ENCODE measurements around the gene NLRP13. TPM values are rescaled to one million over a fixed set of nuclear protein-coding genes. Genes with fewer than 3 reads are reported as not detected.

Gene NLRP13
- total and polyA plus RNA-seq, 10 of the 15 experiments (the other 5 are each of a cell fraction or from before 2014, with no cell fraction given): 0.37 TPM; not detected in 9

DNA sequence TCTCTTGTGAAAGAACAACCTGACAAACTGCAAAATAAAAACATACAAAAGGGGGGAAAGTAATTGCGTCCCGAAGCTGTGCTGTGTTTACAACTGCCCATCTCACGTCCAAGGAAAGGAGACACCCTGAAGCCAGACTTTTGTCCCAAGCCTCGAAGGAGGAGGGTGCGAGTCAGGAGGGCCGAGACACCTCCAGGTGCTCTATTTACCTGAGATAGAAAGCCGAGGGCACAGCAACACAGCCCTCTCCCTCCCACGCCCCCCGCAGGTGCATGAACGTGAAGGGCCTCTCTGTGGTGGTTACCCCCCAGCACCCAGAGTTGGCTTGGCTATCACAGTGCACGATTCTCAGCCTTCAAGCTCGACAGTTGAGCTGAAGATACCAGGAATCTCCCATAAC lies 33.2 kb downstream of the NLRP13 start:
- DNase-seq (ENCODE audit: low read depth, low spot score) (no peak), FAIRE-seq (no peak), ATAC-seq (no peak)
- Histone ChIP-seq H3K9me3 (replicated peaks; ENCODE audit: control insufficient read depth, insufficient read depth, low read length) (no peaks in the 10 kb centered on the region; the same call in 2 of the 3 replicates), H3K36me3 (ENCODE audit: control insufficient read depth in 2 of 2, insufficient read depth in 2 of 2, low read length in 1 of 2) (no peaks in the 10 kb centered on the region), H3K4me1 (ENCODE audit: control insufficient read depth, insufficient read depth, low read length) (no peaks in the 10 kb centered on the region), H3K79me2 (ENCODE audit: control insufficient read depth, insufficient read depth, low read length) (no peaks in the 10 kb centered on the region), H3K27ac (ENCODE audit: control insufficient read depth, insufficient read depth) (no peak overlapping the region), H3K27me3 (replicated peaks in 1 of 2; ENCODE audit: control insufficient read depth in 2 of 2, insufficient read depth in 2 of 2, low read length in 1 of 2) (no peaks in the 10 kb centered on the region), H2AFZ (ENCODE audit: control insufficient read depth, low read depth, low read length) (no peak overlapping the region), H3K4me2 (ENCODE audit: control insufficient read depth, insufficient read depth) (no peak overlapping the region), H3K4me3 (no peak overlapping the region), H4K20me1 (ENCODE audit: control insufficient read depth, insufficient read depth) (no peaks in the 10 kb centered on the region), H3K9ac (ENCODE audit: control insufficient read depth, insufficient read depth, low read length) (no peak overlapping the region)
- BruUV-seq (replicated peaks): no TSS peak
- ChIA-PET POLR2A (no interaction called here), CTCF (no interaction called here), RAD21 (ENCODE audit: unreplicated experiment) (no interaction called here), SMC1A (ENCODE audit: uncharacterized antibody, unreplicated experiment) (no interaction called here)
- WGBS (ENCODE audit: insufficient coverage, insufficient replicate concordance, low lambda C conversion rate, missing lambda C conversion rate): 29% methylated on average over 12 of the region's 12 CpGs
- intact Hi-C loops (cut with micrococcal nuclease; ENCODE audit: unreplicated experiment) (no loop called here), in situ Hi-C loops (cut with MboI) (no loop called here)
- TF ChIP-seq ZBTB40 (IDR thresholded peaks at IDR 0.05; ENCODE audit: borderline replicate concordance) (no peak), ZNF592 (IDR thresholded peaks at IDR 0.05) (no peak), HDGF (IDR thresholded peaks at IDR 0.05) (no peak), PAX5 (IDR thresholded peaks at IDR 0.05; ENCODE audit: borderline replicate concordance, low read depth, low read length) (no peak), MTA3 (IDR thresholded peaks at IDR 0.05; ENCODE audit: borderline replicate concordance, low read length) (no peak), ZNF207 (IDR thresholded peaks at IDR 0.05; ENCODE audit: borderline replicate concordance) (no peak), BRCA1 (IDR thresholded peaks at IDR 0.05; ENCODE audit: low read depth, low read length) (no peak), MLLT1 (IDR thresholded peaks at IDR 0.05) (no peak), IKZF1 (conservative IDR thresholded peaks at IDR 0.05) (no peak), ATF7 (IDR thresholded peaks at IDR 0.05; ENCODE audit: low read depth) (no peak), CHD2 (IDR thresholded peaks at IDR 0.05; ENCODE audit: borderline replicate concordance, low read depth, low read length) (no peak), SIX5 (IDR thresholded peaks at IDR 0.05; ENCODE audit: low read depth, low read length, severe bottlenecking) (no peak), EZH2 (IDR thresholded peaks at IDR 0.05; ENCODE audit: borderline replicate concordance, control insufficient read depth, low read depth, low read length) (no peak), KLF5 (IDR thresholded peaks at IDR 0.05; ENCODE audit: partially characterized antibody) (no peak), CREM (IDR thresholded peaks at IDR 0.05; ENCODE audit: low read depth) (no peak), SMARCA5 (IDR thresholded peaks at IDR 0.05) (no peak), MYB (IDR thresholded peaks at IDR 0.05; ENCODE audit: borderline replicate concordance, low read depth, low read length) (no peak), CHD4 (IDR thresholded peaks at IDR 0.05) (no peak)
